K562 (cell line): ENCODE measurements around the gene PIGQ. TPM values are rescaled to one million over a fixed set of nuclear protein-coding genes. Genes with fewer than 3 reads are reported as not detected.
A peak's percentile ranks its signal among the peaks of the same experiment; 100 is the strongest.

Experiments
- ATF1 ChIP-seq, 2 experiments: fragments of 450-650 bp in 1 of 2; IDR thresholded peaks; 2 replicates each; pipeline ENCODE4 v1.6.1; 2016; ENCODE audit warnings: missing compliant biosample characterization in 1 of 2, missing genetic modification characterization in 1 of 2
- ATF3 ChIP-seq, 2 experiments: fragments of 450-650 bp in 1 of 2; sonication (generic) in 1 of 2; formaldehyde crosslinking in 1 of 2; IDR thresholded peaks in 1 of 2; conservative IDR thresholded peaks in 1 of 2; 2 replicates each; pipeline versions ENCODE4 v1.6.1 to v1.8.1; 2016 to 2023; ENCODE audit warnings: mild to moderate bottlenecking in 2 of 2, moderate library complexity in 2 of 2, inconsistent platforms in 1 of 2, missing genetic modification reagents in 1 of 2
- E2F1 ChIP-seq: sonication (generic); formaldehyde crosslinking; IDR thresholded peaks from 2 replicates; pipeline ENCODE4 v1.8.1; 2023; ENCODE audit warnings: mild to moderate bottlenecking, missing genetic modification reagents, moderate library complexity
- HEY1 ChIP-seq: fragments of 250-450 bp; sonication (Bioruptor Pico); IDR thresholded peaks from 2 replicates; pipeline ENCODE4 v1.5.0; 2020; ENCODE audit warnings: mild to moderate bottlenecking, moderate library complexity, borderline replicate concordance
- HMGXB4 ChIP-seq: sonication (generic); formaldehyde crosslinking; IDR thresholded peaks from 2 replicates; pipeline ENCODE4 v1.8.1; 2023; ENCODE audit warnings: mild to moderate bottlenecking, missing genetic modification reagents
- HOXB6 ChIP-seq: fragments of 250-450 bp; sonication (Bioruptor Pico); IDR thresholded peaks from 2 replicates; pipeline ENCODE4 v1.5.1; 2022; ENCODE audit warnings: mild to moderate bottlenecking, borderline replicate concordance
- SAFB ChIP-seq: fragments of 200-400 bp; formaldehyde crosslinking; IDR thresholded peaks from 2 replicates; pipeline ENCODE4 v1.6.1; 2017; ENCODE audit warnings: low read depth, low read length, borderline replicate concordance
- SMC3 ChIP-seq: conservative IDR thresholded peaks from 2 replicates; pipeline ENCODE4 v1.6.1; 2011; ENCODE audit warnings: low read depth, low read length, improper control_type of control experiment; ENCODE audit not compliant: insufficient read depth
- TEAD2 ChIP-seq: fragments of 450-650 bp; IDR thresholded peaks from 2 replicates; pipeline ENCODE4 v1.6.1; 2016; ENCODE audit warnings: missing genetic modification characterization, control low read depth, missing compliant biosample characterization
- ZNF134 ChIP-seq: fragments of 250-450 bp; sonication (Bioruptor Pico); conservative IDR thresholded peaks from 2 replicates; pipeline ENCODE4 v1.4.0; 2020
- ZNF785 ChIP-seq: fragments of 250-450 bp; sonication (Bioruptor Pico); IDR thresholded peaks from 2 replicates; pipeline ENCODE4 v1.4.0; 2020; ENCODE audit warnings: mild to moderate bottlenecking
- polyA plus RNA-seq, 8 experiments: library from polyadenylated mRNA; depleted of rRNA in 4 of 8; stranded (reverse) in 5 of 8; unstranded in 3 of 8; fragments of >200 nt; fragmentation: Nextera tagmentation in 2 of 8; fragmentation: Illumina TruSeq in 1 of 8; extraction: Ambion mirVana in 2 of 8; extraction: Trizol in 1 of 8; gene quantifications; 2 replicates each; pipeline versions ENCODE4 v1.2.1 to v1.2.3, GENCODE V29; 2011 to 2014; ENCODE audit warnings: inconsistent platforms in 1 of 8, missing spikeins in 1 of 8
- total RNA-seq, 7 experiments: library from RNA; depleted of rRNA in 6 of 7; stranded (reverse); fragments of >200 nt in 6 of 7; fragmentation: Illumina TruSeq in 2 of 7; extraction: Trizol in 2 of 7; gene quantifications; 2 replicates each; pipeline versions ENCODE4 v1.2.1 to v1.2.3, GENCODE V29; 2011 to 2021; ENCODE audit warnings: low replicate concordance in 1 of 7

PIGQ gene
- total and polyA plus RNA-seq, 9 of the 15 experiments (the other 6 are each of a cell fraction or from before 2014, with no cell fraction given): 0.20 to 49.6 (median 11.7) TPM

- TF ChIP-seq HMGXB4: no peak
- no peak for TF ChIP-seq HEY1 (CRISPR knock-in tag)
- no peak for TF ChIP-seq SAFB
- peak; percentile 92 for TF ChIP-seq ATF3 (IDR thresholded peaks at IDR 0.05)
- TF ChIP-seq ATF3 (CRISPR knock-in tag; conservative IDR thresholded peaks at IDR 0.05): peak; percentile 92
- TF ChIP-seq HOXB6 (CRISPR knock-in tag): no peak
- no peak for TF ChIP-seq TEAD2
- no peak for TF ChIP-seq SMC3
- no peak for TF ChIP-seq ATF1 (CRISPR knock-in tag; IDR thresholded peaks at IDR 0.05)
- TF ChIP-seq ATF1 (tag; IDR thresholded peaks at IDR 0.05): peak; percentile 76
- no peak for TF ChIP-seq ZNF785 (CRISPR knock-in tag)
- 0 out of 2 replicates have a peak, but pooled peaks have one; percentile 23 for TF ChIP-seq E2F1
- TF ChIP-seq ZNF134 (CRISPR knock-in tag): no peak
Observed at GRCh38 chr16:566475-567372, 3.0 kb upstream of the PIGQ start, which contains the start of gene NHLRC4 (continued).
